GM23338 (cell line): ENCODE results near the gene TYW5. TPM values are rescaled to one million over a fixed set of nuclear protein-coding genes. Genes with fewer than 3 reads are reported as not detected.

ENCODE experiments used
- ATAC-seq: fragments of 200-7000 bp; cut with Tn5 transposase; 3 replicates; pipeline ENCODE4 v1.9.1; 2020
- DNase-seq: peaks from one replicate; pipeline ENCODE4 v3.0.0-alpha.2; 2015; ENCODE audit warnings: low spot score
- H2AFZ ChIP-seq: fragments of 200-600 bp; sonication (generic); 2 replicates; pipeline ENCODE4 v1.8.0; 2016; ENCODE audit warnings: antibody characterized with exemption, mild to moderate bottlenecking, moderate library complexity
- H3F3A ChIP-seq: fragments of 200-600 bp; sonication (generic); replicated peaks from 2 replicates; pipeline ENCODE4 v1.8.0; 2017; ENCODE audit warnings: antibody characterized with exemption, mixed run types, low read depth
- H3K27ac ChIP-seq: fragments of 200-600 bp; sonication (generic); 2 replicates; pipeline ENCODE4 v1.6.1; 2016; ENCODE audit warnings: low read depth
- H3K27me3 ChIP-seq: fragments of 200-600 bp; sonication (generic); 2 replicates; pipeline ENCODE4 v1.8.0; 2016; ENCODE audit warnings: mild to moderate bottlenecking, mixed run types, moderate library complexity; ENCODE audit not compliant: insufficient read depth
- H3K36me3 ChIP-seq: fragments of 200-600 bp; sonication (generic); 2 replicates; pipeline ENCODE4 v1.8.0; 2016; ENCODE audit warnings: mild to moderate bottlenecking; ENCODE audit not compliant: insufficient read depth
- H3K4me1 ChIP-seq: fragments of 200-600 bp; sonication (generic); 2 replicates; pipeline ENCODE4 v1.8.0; 2016; ENCODE audit warnings: mild to moderate bottlenecking, moderate library complexity; ENCODE audit not compliant: insufficient read depth
- H3K4me2 ChIP-seq: fragments of 200-600 bp; sonication (generic); 2 replicates; pipeline ENCODE4 v1.7.1; 2017; ENCODE audit warnings: mixed run types
- H3K4me3 ChIP-seq: fragments of 200-600 bp; sonication (generic); 2 replicates; pipeline ENCODE4 v1.6.1; 2016; ENCODE audit warnings: mixed run types
- H3K79me2 ChIP-seq: fragments of 200-600 bp; sonication (generic); replicated peaks from 2 replicates; pipeline ENCODE4 v1.8.0; 2017; ENCODE audit warnings: mild to moderate bottlenecking; ENCODE audit not compliant: insufficient read depth
- H3K9me2 ChIP-seq: fragments of 200-600 bp; sonication (generic); 2 replicates; pipeline ENCODE4 v1.8.0; 2017; ENCODE audit not compliant: insufficient read depth
- H4K20me1 ChIP-seq: fragments of 200-600 bp; sonication (generic); replicated peaks from 2 replicates; pipeline ENCODE4 v1.8.0; 2017; ENCODE audit warnings: mild to moderate bottlenecking; ENCODE audit not compliant: insufficient read depth
- H3K27ac Mint-ChIP-seq: 2 replicates; pipeline ENCODE4 v1.8.0; 2020; ENCODE audit warnings: inconsistent platforms, mild to moderate bottlenecking, moderate library complexity, mixed read lengths
- H3K27me3 Mint-ChIP-seq: 3 replicates; pipeline ENCODE4 v1.8.0; 2022; ENCODE audit warnings: low read depth, mild to moderate bottlenecking, moderate library complexity, mixed read lengths, inconsistent platforms; ENCODE audit not compliant: insufficient read depth, poor library complexity
- H3K36me3 Mint-ChIP-seq: 3 replicates; pipeline ENCODE4 v1.8.0; 2021; ENCODE audit warnings: low read depth, mild to moderate bottlenecking, inconsistent platforms, moderate library complexity, mixed read lengths
- H3K4me1 Mint-ChIP-seq: 3 replicates; pipeline ENCODE4 v1.8.0; 2020; ENCODE audit warnings: mild to moderate bottlenecking, inconsistent platforms, mixed read lengths
- H3K4me3 Mint-ChIP-seq: 3 replicates; pipeline ENCODE4 v1.8.0; 2021; ENCODE audit warnings: moderate library complexity, mild to moderate bottlenecking, inconsistent platforms, mixed read lengths
- H3K9me3 Mint-ChIP-seq: 3 replicates; pipeline ENCODE4 v1.8.0; 2020; ENCODE audit warnings: moderate library complexity, mild to moderate bottlenecking, inconsistent platforms, mixed read lengths
- CREB1 ChIP-seq: fragments of 250-450 bp; sonication (Bioruptor Pico); IDR thresholded peaks from 2 replicates; pipeline ENCODE4 v1.5.0; 2020; ENCODE audit warnings: low read depth, mild to moderate bottlenecking, moderate library complexity
- CTCF ChIP-seq, 2 experiments: fragments of 200-600 bp in 1 of 2; sonication (generic) in 1 of 2; conservative IDR thresholded peaks; 2 replicates each; pipeline versions ENCODE4 v1.5.1 to v1.6.1; 2016 to 2017; ENCODE audit warnings: antibody characterized with exemption in 2 of 2, low read depth in 2 of 2, mild to moderate bottlenecking in 2 of 2, moderate library complexity in 1 of 2
- ETS1 ChIP-seq: IDR thresholded peaks from 2 replicates; pipeline ENCODE4 v1.6.1; 2016; ENCODE audit warnings: antibody characterized with exemption
- EZH2 ChIP-seq: fragments of 200-600 bp; sonication (generic); IDR thresholded peaks from one replicate; pipeline ENCODE4 v1.8.0; 2017; ENCODE audit warnings: antibody characterized with exemption, mild to moderate bottlenecking, low read depth; ENCODE audit not compliant: unreplicated experiment
- JUNB ChIP-seq: IDR thresholded peaks from one replicate; pipeline ENCODE4 v1.6.1; 2016; ENCODE audit warnings: antibody characterized with exemption; ENCODE audit not compliant: unreplicated experiment
- POLR2AphosphoS5 ChIP-seq: IDR thresholded peaks from 2 replicates; pipeline ENCODE4 v1.6.1; 2016; ENCODE audit warnings: antibody characterized with exemption, low read depth
- REST ChIP-seq: IDR thresholded peaks from one replicate; pipeline ENCODE4 v1.6.1; 2018; ENCODE audit warnings: antibody characterized with exemption; ENCODE audit not compliant: unreplicated experiment
- STAT1 ChIP-seq: IDR thresholded peaks from one replicate; pipeline ENCODE4 v1.6.1; 2016; ENCODE audit warnings: antibody characterized with exemption; ENCODE audit not compliant: unreplicated experiment
- ZNF114 ChIP-seq: fragments of 250-450 bp; sonication (Bioruptor Pico); IDR thresholded peaks from 2 replicates; pipeline ENCODE4 v1.5.0; 2020; ENCODE audit warnings: mild to moderate bottlenecking, moderate library complexity
- ZNF462 ChIP-seq: fragments of 250-450 bp; sonication (Bioruptor Pico); IDR thresholded peaks from 2 replicates; pipeline ENCODE4 v1.5.0; 2020; ENCODE audit warnings: mild to moderate bottlenecking, moderate library complexity
- polyA plus RNA-seq: library from polyadenylated mRNA; unstranded; fragments of >200 nt; fragmentation: Nextera tagmentation; extraction: Ambion mirVana; gene quantifications from 2 replicates; pipeline ENCODE4 v1.2.1, GENCODE V29; 2016
- total RNA-seq: library from RNA; depleted of rRNA; stranded (reverse); fragments of >200 nt; shearing (Covaris generic); gene quantifications from 2 replicates; pipeline ENCODE4 v1.2.3, GENCODE V29; 2014

Gene TYW5
- total and polyA plus RNA-seq, 2 experiments from 2014 or later, result 12.4 to 19.6 TPM

- no peak for TF ChIP-seq EZH2
These were observed 42.0 kb upstream of the TYW5 start (continued) for GRCh38 chr2:199997296-199997695.

GRCh38 chr2:199994896-199995295 lies 39.6 kb upstream of the TYW5 start:
- Histone ChIP-seq H3K27me3 (no peaks in the 10 kb centered on the region), H3F3A (no peaks in the 10 kb centered on the region), H3K4me2 (no peak overlapping the region), H3K27ac (no peak overlapping the region), H3K4me1 (no peaks in the 10 kb centered on the region), H3K9me2 (peaks cover 26% of the 10 kb centered on the region), H2AFZ (no peak overlapping the region), H3K4me3 (no peak overlapping the region), H3K36me3 (no peaks in the 10 kb centered on the region), H3K79me2 (no peaks in the 10 kb centered on the region), H4K20me1 (no peaks in the 10 kb centered on the region)
- no peak overlapping the region for H3K4me3 Mint-ChIP-seq
- peaks cover 8% of the 10 kb centered on the region for H3K27me3 Mint-ChIP-seq
- no peak for DNase-seq
- no peaks in the 10 kb centered on the region; the same call in 2 of the 3 replicates for H3K36me3 Mint-ChIP-seq
- TF ChIP-seq CREB1 (CRISPR knock-in tag) (no peak), STAT1 (no peak), ZNF462 (CRISPR knock-in tag) (no peak), ETS1 (no peak), POLR2AphosphoS5 (no peak), ZNF114 (CRISPR knock-in tag) (no peak), REST (no peak), JUNB (no peak), CTCF (conservative IDR thresholded peaks at IDR 0.05; ENCODE audit: low read depth in 2 of 2) (no peak)
- H3K9me3 Mint-ChIP-seq, result no peaks in the 10 kb centered on the region
- no peak for ATAC-seq
- no peak overlapping the region for H3K27ac Mint-ChIP-seq
- no peaks in the 10 kb centered on the region; the same call in 2 of the 3 replicates for H3K4me1 Mint-ChIP-seq
